Activated CD8-positive, alpha-beta memory T cell treated with anti-CD3 and anti-CD28 coated beads, Interleukin-2, amount 50 U/mL, for 1 hour (primary cell): ENCODE results near the gene IGF2R.

Source experiments
- DNase-seq: peaks from one replicate; pipeline ENCODE4 v3.0.0-alpha.2; 2020; ENCODE audit errors: extremely low read depth

Gene IGF2R

DNA sequence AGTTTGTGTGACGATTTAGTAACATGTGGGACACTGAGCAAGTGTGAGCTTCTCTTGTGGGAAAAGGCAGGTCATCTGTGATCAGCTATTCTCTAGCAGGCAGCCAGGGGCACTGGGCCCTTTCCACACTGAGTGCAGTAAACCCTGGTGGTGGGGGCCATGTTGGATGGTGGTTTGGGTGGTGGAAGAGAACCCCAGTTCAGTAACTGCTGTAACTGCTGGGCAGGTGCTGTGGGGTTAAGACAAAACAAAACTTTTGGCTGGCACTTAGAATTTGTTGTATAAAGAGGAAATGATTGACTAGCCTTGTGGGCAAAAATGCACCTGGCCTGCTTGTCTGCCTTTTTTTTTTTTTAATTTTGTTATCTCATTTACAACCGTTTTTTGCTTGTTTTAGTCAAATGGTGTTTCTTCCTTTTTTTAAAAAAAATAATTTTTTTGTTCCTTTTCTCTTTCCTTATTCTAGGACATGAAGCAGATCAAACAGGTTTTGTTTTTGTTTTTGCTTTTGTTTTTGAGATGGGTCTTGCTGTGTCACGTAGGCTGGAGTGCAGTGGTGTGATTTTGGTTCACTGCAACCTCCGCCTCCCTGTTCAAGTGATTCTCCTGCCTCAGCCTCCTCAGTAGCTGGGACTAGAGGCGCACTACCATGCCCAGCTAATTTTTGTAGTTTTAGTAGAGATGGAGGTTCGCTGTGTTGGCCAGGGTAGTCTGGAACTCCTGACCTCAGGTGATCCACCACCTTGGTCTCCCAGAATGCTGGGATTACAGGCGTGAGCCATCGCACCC lies 59.8 kb downstream of the IGF2R start:
- no peak for DNase-seq

DNA sequence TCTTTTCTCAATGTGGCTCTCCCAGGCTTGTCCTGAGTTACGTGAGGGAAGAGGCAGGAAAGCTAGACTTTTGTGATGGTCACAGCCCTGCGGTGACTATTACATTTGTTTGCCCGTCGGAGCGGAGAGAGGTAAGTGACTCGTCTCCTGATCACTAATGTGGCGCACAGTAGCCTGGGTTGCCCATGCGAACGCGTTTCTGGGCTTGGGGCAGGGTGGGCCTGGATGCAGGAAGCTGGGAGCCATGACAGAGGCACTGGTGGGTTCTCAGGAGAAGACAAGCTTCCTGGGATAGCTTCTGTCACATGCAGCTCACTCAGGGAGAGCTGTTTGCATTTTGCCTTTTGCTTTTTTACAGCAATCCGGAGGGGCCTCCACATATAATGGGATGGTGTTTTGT lies 60.6 kb downstream of the IGF2R start:
- no peak for DNase-seq

DNA sequence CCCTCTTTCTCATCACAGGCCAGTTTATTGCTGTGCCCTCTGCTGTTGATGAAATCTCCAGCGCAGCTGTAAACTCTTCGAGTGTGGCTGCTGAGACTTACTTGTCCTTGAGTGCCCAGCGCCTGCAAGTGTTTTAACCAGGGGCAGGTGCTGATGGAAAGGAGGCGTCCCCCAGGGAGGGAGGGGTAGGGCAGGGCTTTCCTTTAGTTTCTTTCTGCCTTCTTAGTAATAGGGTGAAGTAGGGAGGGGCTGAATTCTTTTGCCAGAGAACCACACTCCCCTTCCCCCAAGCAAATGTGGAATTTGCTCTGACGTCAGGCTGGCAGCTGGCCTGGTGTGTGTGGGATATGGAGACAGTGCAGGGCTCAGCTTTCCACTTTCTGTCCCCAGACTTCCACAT lies 61.2 kb downstream of the IGF2R start:
- DNase-seq, result no peak

DNA sequence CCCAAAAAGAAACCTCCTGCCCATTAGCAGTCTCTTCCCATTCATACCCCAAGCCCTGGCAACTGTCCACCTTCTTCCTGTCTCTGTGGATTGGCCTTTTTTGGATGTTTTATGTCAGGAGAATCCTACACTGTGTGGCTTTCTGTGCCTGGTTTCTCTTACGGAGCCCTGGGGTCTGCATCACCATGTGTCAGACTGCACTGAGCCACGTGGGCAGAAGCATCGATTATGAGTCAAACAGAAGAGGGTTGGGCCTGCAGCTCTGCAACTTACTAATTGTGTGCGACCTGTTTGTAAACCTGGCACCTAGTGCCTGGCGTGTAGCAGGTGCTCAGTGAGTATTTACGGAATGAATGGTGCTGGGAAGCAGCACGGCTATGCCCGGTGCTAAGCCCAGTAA lies 62.6 kb downstream of the IGF2R start:
- DNase-seq, result no peak

DNA sequence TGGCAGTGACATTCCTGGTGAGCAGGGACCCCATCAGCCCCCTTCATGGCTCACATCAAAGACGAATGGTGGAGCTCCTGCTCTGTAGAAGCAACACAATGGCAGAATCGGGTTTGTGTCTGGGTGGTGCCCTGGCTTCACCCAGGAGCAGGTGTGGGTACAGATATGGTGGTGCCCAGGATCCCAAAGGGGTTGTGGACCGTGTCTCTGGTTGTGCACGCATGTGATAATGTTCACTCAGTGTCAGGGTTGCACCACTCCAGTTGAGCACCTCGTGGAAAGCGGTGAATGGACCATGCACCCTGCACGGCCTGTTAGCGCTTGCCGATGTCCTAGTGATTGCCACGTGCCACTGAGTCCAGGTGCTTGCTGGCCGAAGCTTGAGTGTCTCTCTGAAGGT lies 63.0 kb downstream of the IGF2R start:
- no peak for DNase-seq

DNA sequence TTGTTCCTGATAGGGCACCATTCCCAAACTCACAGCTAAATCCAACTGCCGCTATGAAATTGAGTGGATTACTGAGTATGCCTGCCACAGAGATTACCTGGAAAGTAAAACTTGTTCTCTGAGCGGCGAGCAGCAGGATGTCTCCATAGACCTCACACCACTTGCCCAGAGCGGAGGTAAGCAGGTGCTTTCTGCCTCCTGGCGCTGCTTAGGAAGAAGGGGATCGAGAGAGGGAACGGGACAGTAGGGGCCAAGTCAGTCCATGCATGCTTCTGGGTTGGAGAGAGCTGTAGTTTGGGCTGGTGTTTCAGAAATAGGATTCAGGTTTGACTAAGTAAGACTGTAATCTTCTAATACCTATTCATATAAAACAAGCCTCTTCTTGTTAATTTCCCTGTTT lies 63.7 kb downstream of the IGF2R start:
- DNase-seq, result no peak

DNA sequence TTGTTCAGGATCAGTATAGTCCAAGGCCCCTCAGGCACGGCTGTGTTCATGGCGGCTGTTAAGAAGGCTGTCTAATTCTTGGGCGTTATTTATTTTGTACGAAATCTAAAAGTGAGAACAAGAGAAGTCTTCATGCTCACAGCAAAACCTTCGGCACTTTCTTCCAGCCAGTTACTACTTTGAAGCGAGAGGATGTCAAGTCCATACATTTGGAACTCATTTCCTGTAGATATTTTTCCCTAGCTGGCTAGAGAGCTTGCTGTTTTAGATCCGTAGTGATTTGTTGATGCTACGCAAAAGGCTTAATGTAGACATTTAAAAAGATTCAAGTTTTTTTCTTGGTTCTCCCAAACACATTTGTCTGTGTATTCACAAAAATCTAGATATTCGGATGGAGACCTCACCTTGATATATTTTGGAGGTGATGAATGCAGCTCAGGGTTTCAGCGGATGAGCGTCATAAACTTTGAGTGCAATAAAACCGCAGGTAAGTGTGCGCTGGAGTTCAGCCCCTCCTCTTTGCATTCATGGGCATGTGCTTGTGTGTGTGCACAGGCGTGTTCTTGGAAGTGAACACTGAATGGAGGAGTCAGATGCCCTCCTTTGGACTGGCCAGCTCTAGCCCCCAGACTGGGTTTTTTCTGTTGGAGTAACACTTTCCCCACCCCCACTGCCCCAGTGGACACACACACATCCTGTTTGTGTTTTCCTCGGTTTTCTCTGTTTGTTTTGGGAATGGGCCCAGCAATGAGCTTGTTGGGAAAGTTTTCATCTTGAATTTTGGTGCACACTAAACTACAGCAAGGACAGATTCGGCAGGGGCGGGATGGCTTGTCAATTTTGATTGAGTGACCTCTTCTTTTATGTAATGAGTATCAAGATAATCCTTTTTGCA lies 65.4 kb downstream of the IGF2R start:
- no peak for DNase-seq

DNA sequence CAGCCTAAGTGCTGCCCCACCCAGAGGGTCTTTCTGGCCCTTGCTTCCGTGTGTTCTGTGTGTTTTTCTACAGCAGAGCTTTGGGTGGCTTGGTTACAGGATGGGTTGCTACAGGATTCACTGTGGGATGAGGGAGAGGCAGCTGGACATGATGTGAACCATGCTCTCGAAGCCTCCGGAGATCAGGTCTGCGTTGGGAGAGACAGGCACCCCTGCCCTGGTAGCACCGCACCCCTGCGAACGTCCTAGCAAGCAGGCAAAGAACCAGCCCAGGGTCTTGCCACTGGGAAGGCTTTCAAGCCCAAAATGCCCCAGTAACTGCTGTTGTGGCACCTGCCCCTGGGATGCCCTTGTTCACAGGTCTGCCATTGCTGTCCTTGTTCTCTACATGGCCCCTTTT lies 66.4 kb downstream of the IGF2R start:
- no peak for DNase-seq

DNA sequence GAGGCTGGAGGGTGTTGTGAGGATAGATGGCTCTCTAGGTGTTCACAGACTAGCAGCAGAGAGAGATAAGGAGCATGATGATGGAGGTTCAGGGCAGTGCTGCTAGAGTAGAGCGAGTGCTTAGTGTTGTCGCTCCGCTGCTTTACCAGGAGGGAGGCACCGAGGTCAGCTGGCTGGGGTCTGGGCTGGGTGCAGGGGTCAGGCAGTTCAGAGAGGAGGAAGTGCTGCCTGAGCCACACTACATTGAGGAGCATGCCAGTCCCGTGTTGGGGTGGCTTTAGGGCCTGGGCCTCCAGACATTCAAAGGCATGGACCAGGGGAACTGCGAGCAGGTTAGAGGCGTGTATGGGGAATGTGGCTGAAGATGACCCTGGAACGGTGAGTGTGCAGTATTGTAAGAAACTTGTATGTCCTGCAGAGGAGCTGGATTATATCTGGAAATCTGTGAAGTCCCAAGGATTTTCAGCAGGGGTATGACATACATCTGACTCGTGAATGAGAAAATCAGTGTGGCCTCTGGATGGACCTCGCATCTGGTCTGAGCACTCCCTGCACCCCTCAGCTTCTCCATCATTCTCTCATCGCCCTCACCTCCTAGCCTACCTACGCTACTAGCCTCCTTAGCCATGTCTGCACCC lies 66.9 kb downstream of the IGF2R start:
- DNase-seq, result no peak

DNA sequence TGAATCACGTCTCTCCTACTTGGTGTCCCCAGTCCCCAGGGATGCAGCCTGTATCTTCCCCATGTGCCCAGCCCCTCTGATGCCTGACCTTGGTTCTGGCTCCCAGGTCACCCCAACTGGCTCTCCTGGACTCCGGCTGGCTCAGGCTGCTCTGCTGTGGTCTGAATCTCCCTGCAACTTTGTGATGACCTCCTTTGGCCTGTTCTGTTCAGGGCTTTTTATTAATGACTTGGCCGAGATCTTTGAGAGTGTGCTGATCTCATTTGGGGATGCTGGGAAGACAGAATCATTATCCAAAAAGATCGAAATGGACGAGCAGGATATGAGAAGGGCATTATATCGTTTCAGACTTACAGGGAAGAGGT lies 67.4 kb downstream of the IGF2R start:
- no peak for DNase-seq

DNA sequence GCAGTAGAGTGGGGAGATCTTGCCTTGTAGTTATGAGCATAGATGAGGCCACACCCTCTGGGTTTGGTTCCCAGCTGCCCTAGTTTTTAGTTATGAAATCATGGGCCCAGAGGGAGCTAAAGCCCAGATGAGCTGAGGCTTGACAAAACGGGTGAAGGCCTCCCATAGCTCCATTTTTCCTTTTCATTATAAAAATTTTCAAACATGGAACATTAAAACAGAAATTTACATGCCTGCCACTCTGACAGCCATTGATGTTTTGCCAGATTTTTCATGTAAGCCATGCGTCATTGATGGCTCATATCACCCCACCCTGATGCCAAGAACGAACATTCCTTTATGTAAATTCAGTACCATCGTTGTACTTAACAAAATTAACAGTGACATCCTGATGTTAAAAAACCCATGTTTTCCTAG lies 67.9 kb downstream of the IGF2R start:
- no peak for DNase-seq

DNA sequence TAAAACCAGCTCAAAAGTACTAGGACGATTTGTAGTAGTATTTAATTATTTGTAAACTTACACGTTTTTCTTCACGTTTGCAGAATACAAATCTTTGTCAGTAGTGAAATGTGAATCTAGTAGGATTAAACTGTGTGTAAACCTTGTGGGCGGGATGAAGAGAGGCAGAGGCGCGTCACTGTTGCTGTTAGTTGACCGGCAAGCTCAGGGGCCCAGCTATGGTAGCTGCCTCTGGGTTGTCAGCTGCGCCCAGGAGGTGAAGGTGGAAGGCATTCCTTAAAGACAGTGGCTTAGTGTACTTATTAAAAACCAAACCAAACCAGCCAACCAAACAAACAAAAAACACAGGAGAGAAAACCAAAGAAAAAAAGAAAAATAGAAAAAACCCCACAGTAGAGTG lies 69.6 kb downstream of the IGF2R start:
- DNase-seq, result no peak

DNA sequence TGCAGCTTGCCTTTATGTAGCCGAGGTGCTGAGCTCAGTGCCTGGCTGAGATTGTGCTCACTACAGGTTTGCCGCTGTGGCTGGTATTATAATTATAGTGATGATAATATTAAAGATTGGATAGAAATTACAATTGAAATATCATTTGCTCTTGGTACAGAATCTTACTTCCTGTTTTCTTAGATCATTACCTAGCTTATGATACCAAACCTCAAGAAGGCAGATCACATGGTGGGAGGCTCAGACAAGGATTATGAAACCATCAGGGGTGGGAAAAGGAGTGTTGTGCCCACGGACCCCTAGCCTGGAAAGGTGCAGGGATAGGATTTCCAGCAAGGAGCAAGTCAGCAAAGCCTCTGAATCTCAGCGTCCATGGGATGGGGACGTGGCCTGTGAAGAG lies 70.6 kb downstream of the IGF2R start:
- DNase-seq, result no peak

DNA sequence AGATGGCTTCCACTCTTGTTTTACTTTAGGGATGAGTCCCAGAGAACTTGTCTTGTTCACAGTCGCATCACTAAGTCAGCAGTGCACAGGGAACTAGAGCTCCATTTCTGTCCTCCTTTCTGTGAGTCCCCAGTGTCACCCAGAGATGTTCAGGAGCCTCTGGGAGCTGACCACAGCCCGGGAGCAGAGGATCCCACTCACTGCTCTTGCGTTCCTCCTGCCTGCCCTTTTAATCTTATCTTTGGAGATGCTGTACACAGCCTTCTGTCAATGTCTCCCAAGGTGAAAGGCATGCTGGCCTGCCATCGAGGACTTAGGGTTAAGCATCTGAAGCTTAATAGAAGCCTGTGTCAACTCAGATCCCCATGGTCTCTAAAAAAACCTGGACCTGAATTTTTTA lies 71.2 kb downstream of the IGF2R start:
- DNase-seq, result no peak

DNA sequence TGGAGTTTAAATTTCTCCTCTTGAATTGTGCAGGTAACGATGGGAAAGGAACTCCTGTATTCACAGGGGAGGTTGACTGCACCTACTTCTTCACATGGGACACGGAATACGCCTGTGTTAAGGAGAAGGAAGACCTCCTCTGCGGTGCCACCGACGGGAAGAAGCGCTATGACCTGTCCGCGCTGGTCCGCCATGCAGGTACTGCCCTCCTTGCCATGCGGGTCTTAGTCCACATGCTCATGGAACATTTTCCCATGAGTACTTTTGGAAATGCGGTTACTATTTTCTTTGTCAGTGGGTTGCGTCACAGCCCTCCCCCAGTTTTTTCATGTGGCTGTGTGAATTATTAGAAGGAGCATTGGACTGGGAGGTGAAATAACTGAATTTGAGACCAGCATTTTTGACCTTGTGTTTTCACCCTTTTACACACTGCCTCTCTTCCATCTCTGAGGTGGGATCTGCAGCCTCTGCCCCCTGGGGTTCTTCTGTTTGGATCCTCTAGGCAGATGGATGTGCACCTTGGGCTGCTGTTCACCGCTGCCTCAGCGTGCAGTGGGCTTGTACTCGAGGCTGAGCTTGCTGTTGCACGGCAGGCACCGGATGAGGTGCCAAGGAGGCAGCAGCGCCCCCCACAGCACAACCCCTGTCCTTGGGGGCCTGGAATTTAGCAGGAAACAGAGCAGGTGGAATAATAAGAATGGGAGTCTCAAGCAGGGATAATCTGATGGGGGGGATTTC lies 71.8 kb downstream of the IGF2R start:
- DNase-seq, result no peak

DNA sequence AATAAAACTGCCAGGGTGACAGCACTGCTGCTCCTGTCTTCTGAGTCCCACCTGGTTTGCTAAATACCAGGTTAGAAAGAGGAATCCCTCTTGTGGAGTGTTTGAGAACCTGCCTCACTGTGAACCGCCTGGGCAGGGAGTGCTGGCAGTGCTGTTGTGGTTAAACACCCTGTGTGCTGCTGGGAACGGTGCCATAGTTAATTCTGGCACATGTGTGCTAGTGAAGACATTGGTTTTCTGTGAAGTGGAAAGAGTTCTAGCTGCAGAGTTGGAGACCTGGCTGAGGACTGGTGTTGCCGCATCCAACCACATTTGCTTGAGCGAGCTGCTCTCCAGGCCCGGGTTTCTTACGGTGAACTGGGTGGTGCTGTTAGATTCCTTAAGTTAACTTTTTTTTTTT lies 72.7 kb downstream of the IGF2R start:
- DNase-seq, result no peak

DNA sequence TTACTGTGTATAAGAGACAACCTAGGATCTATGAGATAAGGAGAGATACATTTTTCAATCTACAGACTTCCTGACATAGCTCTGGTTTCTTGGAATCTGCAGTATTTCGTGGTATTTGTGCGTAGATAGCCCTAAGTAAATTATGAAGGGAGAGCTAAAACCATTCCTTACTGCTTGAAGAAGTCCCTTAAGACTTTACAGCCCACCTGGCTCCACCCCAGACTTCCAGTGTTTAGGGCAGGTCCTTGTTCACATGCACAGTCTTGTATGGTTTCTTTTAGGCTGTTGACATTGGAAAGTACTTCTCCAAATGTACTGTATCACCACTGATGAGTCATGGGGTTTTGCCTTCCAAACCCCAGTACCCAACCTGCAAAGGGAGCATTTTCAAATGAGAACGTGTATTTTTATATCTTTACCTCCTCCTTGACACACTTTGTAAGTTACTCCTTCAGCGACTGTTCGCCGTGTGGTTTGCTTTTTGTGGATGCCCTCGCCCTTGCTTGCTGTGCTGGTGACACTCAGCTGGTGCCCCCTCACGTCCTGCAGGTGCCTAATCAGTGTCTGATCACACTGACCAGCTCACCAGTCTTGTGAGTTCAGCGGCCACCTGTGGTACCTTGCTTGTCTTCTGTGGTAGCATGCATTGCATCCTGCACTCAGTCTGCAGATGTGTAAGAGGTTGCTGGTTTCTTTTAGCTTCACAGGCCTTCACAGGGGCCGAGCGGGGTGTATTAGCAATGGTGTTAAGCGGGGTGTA lies 73.3 kb downstream of the IGF2R start:
- no peak for DNase-seq

DNA sequence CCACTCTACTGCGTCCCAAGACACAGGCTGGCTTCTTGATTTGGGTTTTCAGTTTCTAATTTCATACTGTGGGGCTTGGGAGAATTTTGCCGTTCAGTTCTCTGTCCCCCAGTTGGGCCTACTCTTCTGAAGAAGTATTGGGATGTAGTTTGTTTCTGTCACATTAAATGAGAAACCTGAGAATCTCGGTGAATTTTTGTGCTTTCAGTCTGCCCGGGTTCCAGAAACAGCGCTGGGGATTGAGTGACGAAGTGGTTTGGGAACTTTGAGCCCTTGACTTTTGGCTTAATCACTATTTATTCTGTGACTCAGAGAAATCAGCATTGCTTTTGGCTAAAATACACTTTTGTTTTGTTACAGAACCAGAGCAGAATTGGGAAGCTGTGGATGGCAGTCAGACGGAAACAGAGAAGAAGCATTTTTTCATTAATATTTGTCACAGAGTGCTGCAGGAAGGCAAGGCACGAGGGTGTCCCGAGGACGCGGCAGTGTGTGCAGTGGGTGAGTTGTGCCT lies 74.0 kb downstream of the IGF2R start:
- no peak for DNase-seq

DNA sequence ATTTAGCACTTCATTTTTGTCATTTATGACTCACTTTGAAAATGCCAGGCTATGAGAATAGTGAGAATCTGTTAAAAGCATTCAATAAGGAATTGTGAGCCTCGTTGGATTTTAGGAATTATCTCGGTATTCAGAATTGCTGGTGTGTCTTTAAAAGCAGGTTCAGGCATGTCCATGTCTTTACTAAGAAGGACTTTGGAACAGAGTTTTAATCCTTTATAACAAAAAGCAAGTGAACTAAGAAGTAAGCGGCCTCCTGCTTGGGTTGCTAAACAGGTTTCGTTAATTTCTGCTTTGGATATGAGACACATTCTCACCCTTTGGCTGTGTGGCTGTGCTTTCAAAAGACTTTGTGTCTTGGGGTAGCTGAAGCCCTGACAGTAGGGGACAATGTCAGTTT lies 74.9 kb downstream of the IGF2R start:
- no peak for DNase-seq

DNA sequence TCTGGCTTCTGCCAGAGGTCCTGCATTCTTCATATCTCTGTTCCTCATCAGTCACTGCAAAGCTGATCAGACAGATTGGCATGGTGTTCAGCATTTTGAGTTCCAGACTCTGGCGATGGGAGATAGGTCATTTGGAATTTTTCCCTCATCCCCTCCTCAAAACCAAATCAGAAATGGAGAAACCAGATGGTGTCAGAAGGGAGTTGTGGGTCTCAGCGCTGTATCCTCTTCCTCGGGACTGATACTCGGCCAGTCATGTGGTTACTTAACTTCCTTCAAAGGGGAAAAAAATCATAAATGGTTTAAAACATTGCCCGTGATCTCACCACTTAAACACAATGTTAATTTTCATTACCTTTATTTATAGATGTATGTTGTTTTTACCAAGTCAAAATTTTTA lies 75.8 kb downstream of the IGF2R start:
- DNase-seq, result no peak

DNA sequence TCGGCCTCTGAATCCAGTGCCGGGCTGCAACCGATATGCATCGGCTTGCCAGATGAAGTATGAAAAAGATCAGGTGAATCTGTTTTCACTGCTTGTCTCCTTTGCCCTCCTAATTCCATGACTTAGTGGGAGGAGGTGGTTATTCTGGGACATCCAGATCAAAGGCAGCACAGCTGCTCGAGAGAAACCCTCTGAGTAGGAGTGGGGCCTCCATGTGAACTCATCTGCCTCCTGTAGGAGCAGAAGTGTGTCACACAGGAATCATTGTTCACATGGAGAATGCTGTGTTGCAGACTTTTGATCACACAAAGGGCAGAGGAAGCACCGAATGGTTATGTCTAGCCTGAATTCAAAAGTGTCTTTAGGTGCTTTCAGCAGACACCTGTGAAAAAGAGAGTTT lies 79.6 kb downstream of the IGF2R start:
- no peak for DNase-seq
